Activated naive CD4-positive, alpha-beta T cell treated with Interleukin-2 at 50 U/mL for 16 hours (primary cell): ENCODE data around the gene CYP4A11.
"Not testable (repeated sequence)": the region's sequence is repeated elsewhere in the genome, so short reads cannot be mapped to it uniquely, and the experiment has no call there.

ENCODE experiments used
- DNase-seq: peaks from one replicate; pipeline ENCODE4 v3.0.0-alpha.2; 2020

The CYP4A11 gene

GRCh38 chr1:46941135-46941694 lies at the start of gene CYP4A11:
TSS of gene CYP4A11 (minus strand) at chr1:46941476. CDS start at chr1:46941433, 43 bp downstream.
- DNase-seq = no peak

- DNase-seq = not testable (repeated sequence)
Observed at GRCh38 chr1:46990541-46990940, 49.3 kb upstream of the CYP4A11 start.

DNA sequence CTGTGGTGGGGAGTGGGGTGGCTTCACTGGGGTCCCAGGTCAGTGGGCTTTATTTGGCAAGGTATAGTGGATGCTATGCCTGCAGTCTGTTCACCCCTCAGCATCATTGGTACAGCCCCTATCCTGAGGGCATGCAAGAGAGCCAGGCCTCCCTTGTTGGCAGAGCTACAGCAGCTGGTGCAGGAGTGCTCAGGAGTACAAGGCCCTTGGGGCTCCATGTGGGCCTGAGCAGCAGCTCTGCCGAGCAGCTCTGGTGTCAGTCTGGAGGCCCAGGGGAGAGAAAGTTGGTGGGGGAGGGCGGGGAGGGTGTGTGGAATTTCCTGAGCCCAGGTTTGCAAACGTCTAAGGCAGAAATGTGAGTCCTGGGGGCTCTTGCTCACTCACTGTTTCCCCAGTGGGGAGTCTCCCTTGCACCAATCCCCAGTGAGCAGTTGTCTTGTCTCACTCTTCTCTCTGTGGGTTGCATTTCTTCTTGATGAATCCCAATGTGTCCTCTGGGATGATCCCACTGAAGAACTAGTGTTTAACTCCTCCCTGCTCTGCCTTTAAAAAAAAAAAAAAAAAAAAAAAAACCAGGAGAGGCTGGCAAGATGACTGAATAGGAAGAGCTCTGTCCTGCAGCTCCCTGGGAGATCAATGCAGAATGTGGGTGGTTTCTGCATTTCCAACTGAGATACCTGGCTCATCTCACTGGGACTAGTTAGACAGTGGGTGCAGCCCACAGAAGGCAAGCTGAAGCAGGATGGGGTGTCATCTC lies 42.7 kb upstream of the CYP4A11 start:
- no peak for DNase-seq

GRCh38 chr1:46983166-46983829 lies 42.0 kb upstream of the CYP4A11 start:
- no peak for DNase-seq

DNA sequence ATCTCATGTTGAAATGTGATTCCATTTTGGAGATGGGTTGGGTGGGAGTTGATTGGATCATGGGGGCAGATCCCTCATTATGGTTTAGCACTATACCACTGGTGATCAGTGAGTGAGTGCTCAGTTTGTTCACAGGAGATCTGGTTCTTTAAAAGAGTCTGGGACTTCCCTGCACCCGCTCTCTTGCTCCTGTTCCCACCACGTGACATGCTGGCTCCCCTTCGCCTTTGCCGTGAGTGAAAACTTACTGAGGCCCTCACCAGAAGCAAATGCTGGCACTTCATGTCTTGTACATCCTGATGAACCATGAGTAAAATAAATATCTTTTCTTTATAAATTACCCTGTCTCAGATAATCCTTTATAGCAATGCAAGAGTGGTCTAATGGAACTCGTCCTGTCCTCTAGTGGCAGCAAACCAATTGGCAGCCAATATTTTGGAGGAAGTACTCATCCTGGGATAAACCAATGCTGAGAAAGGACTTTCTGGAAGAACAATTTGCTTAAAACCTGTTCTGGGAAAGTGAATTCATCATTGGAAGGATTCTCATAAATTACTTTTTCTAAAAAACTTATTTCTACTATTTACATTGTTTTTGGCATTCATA lies 27.8 kb upstream of the CYP4A11 start:
- DNase-seq = no peak

DNA sequence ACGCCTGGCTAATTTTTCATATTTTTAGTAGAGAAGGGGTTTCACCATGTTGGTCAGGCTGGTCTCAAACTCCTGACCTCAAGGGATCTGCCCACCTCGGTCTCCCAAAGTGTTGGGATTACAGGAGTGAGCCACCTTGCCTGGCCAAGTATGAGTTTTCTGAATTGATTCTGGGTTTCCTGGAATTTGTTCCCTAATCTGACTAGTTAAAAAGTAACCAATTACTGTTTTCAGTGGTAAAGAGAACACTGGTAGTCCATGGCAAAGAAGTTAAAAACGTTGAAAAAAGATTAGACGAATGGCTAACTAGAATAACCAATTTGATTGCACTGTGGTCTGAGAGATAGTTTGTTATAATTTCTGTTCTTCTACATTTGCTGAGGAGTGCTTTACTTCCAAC lies 21.0 kb upstream of the CYP4A11 start:
- not testable (repeated sequence) for DNase-seq

GRCh38 chr1:46961066-46961758 lies 19.9 kb upstream of the CYP4A11 start:
- no peak for DNase-seq

DNA sequence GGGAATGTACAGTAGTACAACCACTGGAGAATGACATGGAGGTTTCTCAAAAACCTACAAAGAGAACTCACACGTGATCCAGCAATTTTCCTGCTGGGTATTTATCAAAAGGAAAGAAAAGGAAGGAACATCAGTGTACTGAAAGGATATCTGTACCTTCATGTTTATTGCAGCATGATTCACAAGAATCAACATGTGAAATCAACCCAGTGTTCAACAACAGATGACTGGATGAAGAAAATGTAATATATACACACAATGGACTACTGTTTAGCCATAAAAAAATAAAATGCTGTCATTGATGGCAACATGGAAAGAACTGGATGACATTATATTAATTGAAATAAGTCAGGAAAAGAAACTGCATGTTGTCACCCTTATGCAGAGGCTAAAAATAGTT lies 19.0 kb upstream of the CYP4A11 start:
- no peak for DNase-seq

GRCh38 chr1:46955116-46955515 lies 13.8 kb upstream of the CYP4A11 start:
- not testable (repeated sequence) for DNase-seq

DNA sequence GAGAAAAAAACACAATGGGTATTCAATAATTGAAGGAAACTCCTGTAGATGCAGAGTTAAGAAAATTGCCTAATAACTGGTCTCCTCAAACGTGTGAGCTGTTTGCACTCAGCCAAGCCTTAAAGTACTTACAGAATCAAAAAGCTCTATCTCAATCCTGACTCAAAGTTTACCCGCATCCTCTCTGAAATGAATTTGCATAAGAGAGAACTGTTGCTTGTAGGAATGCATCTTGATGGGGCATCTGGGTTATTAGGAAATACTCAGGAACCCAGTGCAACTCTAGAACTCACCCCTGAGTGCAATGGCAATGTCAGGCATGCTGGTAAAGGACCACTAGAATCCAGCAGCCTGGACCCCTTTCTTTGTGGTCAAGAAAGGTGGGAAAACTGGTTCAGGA lies 12.6 kb upstream of the CYP4A11 start:
- DNase-seq = not testable (repeated sequence)

- not testable (repeated sequence) for DNase-seq
Observed at GRCh38 chr1:46949417-46949666, 8.1 kb upstream of the CYP4A11 start.

- no peak for DNase-seq
Observed at GRCh38 chr1:46948629-46949416, 7.5 kb upstream of the CYP4A11 start.

GRCh38 chr1:46947706-46948105 lies 6.4 kb upstream of the CYP4A11 start:
- DNase-seq = not testable (repeated sequence)

GRCh38 chr1:46942086-46942485 lies 810 bp upstream of the CYP4A11 start:
- no peak for DNase-seq

GRCh38 chr1:46940307-46940706 lies 969 bp downstream of the CYP4A11 start:
- DNase-seq = no peak

- no peak for DNase-seq
Observed at GRCh38 chr1:46937270-46937669, 4.0 kb downstream of the CYP4A11 start.

GRCh38 chr1:46936788-46937187 lies 4.5 kb downstream of the CYP4A11 start:
- no peak for DNase-seq

DNA sequence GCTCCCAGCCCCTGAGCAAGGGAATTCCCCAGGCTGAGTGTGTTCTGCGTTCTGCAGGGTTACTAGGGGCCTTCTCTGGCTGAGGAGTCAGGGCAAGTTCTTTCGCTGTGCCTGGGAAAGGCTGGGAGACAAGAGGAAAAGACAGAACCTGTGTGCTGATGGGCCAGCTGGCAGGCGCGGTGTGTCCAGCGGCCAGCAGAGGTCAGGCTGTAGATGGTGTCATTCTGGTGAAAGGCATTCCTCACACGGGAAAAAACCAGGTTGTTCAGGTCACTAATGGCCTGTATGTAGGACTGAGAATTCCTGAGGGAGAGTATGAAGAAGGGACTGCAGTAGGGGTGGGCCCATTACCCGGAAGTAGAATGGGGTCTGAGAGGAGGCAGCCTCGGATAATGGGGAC lies 6.4 kb downstream of the CYP4A11 start:
- not testable (repeated sequence) for DNase-seq

DNA sequence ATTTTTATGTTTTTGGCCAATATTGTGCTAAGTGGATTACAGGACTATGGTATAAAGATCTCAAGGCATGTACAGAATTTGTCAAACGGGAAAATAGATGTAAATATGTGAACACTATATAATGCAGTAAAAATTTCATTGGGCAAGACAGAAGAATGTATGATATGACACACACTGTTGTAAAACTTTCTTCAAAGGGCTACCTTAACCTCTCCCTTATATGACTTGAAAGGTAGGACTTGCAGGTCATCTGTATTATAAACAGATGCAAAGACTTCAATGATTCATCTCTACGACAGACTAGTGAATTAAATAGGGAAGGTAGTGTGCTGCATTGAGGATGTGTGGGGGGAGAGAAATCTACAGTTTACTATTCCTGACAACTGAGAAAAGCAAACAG lies 9.3 kb downstream of the CYP4A11 start:
- DNase-seq = not testable (repeated sequence)

DNA sequence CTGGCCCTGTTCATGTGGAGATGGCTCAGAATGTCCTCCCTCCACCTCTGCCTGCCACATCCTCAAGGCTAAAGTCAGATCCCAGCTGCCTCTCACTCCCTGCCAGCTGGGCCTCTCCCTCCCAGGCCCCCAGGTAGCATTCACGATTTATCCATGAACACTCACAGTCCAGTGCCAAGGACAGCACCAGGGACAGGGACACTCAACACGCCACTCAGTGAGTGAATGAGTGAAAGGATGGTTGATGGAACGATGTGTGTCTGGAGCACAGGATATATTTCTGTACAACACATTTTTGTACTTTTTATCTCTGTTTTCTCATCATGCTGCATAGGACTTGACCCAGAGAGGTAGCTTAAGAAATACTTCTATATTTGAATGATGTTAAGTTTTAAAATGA lies 10.1 kb downstream of the CYP4A11 start:
- no peak for DNase-seq

DNA sequence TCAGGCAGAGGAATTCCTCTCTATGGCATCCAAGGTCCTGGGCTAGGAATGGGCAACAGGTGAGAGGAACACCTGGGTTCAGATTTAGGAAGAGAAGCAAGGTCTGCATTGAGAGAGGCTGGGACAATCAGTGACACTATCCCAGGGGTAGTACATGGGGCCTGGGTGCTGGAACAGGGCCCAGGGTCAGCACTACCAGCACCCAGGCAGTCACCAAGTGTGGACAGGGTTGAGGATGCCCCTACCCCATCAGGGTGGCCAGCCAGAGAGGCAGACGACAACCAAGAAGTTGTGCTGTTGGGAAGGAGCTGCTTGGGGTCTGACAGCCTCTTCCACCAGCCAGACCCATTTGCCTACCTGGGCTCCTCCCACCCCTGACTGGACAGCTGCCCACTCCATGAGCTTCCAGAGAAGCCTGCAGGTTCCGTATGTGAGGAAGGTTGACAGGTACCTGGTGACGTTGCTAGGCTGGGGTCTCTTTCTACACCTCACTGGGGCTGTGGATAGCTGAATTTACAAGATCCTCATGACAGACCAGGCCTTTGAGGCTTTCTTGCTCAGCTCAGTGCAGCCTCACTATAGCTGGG lies 13.9 kb downstream of the CYP4A11 start:
- DNase-seq = no peak

DNA sequence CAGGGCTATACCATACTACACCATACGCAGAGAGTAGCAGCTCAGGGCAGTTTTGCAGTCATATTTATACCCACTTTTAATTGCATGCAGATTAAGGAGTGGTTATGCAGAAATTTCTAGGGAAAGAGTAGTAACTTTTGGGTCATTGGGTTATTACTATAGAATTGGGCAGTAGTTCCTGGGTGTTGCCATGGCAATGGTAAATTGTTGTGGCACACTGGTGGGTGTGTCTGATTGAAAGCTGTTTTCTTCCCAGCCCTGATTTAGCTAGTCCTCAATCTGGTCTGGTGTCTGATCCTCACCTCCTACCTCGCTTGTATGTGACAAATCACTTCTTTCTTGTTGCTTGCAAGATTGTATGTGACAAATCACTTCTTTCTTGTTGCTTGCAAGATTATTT lies 30.5 kb downstream of the CYP4A11 start:
- DNase-seq = no peak
